ENCODE measurements around the gene PWP2.
"Not testable (repeated sequence)": the region's sequence is repeated elsewhere in the genome, so short reads cannot be mapped to it uniquely, and the experiment has no call there.

GRCh38 chr21:44159349-44160297, 52.4 kb downstream of the PWP2 start:
- TF ChIP-seq, protein P1, sequence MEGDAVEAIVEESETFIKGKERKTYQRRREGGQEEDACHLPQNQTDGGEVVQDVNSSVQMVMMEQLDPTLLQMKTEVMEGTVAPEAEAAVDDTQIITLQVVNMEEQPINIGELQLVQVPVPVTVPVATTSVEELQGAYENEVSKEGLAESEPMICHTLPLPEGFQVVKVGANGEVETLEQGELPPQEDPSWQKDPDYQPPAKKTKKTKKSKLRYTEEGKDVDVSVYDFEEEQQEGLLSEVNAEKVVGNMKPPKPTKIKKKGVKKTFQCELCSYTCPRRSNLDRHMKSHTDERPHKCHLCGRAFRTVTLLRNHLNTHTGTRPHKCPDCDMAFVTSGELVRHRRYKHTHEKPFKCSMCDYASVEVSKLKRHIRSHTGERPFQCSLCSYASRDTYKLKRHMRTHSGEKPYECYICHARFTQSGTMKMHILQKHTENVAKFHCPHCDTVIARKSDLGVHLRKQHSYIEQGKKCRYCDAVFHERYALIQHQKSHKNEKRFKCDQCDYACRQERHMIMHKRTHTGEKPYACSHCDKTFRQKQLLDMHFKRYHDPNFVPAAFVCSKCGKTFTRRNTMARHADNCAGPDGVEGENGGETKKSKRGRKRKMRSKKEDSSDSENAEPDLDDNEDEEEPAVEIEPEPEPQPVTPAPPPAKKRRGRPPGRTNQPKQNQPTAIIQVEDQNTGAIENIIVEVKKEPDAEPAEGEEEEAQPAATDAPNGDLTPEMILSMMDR (IDR thresholded peaks at IDR 0.05) = not testable (repeated sequence)
- TF ChIP-seq POLR2A (IDR thresholded peaks at IDR 0.05) = not testable (repeated sequence)
